ENCODE data around the gene NBAS.
"Not testable (repeated sequence)": the region's sequence is repeated elsewhere in the genome, so short reads cannot be mapped to it uniquely, and the experiment has no call there.

The NBAS gene

GRCh38 chr2:15355386-15355785 is 205.7 kb downstream of the NBAS start:
- DNase-seq: no peak

DNA sequence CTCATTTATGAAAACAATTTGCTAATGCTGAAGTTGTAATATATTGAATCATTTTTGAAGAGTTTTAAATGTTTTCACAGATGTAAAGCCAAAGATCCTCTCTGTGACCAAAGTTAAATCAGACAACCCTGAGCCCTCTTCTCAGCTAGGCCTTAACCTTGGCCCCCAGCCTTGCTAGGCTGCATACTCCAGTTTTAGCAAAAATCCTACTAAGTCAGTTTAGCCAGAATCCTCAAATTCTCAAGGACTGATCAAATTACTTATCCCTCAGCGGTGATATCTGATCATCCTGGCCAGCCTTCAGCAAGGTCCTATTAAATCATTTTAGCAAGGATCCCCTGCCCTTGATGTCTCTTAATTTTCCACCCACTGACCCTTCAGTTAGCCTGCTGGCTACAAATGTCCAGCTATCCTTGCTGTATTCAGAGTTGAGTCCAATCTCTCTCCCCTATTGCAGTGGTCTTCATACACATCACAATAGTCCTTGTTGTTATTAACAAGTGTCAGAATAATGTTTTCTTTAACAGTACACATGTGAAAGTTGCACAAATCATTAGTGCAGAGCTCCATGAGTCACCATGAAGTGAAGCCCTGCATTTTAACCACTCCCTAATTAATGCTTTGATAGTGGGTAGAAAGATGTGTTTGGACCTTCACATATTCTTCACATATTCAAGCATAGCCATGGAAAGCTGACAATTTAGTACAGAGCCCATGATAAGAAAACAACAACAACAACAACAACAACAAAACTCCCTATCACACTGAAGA is 206.4 kb downstream of the NBAS start:
- no peak for DNase-seq

GRCh38 chr2:15352363-15352762 is 208.8 kb downstream of the NBAS start:
- DNase-seq: no peak

DNA sequence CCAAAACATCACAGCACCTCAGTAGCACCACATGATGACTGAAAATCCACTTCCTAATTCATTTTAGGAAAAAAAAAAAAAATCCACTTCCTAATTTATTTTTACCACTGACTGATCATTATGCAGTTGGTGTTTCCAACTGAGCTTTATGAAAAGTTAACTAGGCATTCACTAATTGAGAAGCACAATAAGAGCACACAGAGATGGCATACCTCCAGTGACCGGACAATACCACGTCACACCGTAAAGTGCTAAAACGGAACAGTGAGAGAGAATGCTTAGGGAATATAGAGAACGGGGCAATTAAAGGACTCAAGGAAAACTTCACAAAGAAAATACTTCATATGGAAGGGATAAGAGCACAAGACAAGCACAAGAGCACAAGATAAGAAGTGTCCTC is 212.5 kb downstream of the NBAS start:
- no peak for DNase-seq

DNA sequence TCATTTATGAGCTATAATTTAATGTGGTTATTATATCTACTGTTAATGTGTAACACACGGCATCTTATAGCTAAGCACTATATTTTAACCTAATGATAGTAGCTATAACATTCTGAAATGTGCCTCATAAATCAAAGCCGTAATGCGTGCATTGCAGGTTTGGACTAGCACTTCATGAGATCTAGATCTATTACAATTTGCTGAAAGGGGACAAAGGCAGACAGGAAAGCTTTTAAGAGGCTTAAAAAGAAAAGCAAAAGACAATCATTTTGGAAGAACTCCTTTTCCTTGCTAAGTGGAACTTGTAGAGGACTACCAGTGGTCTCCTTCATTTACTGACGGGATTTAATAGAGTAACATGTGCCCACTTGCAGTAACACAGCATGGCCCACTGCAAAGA is 213.1 kb downstream of the NBAS start:
- DNase-seq: no peak

DNA sequence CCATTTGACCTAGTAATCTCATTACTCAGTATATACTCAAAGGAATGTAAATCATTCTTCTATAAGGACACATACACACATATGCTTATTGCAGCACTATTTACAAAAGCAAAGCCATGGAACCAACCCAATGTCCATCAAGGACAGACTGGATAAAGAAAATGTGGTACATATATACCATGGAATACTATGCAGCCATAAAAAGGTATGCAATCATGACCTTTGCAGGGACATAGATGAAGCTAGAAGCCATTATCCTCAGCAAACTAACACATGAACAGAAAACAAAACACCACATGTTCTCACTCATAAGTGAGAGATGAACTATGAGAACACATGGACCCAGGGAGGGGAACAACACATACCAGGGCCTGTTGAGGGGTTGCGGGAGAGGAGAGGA is 214.5 kb downstream of the NBAS start:
- DNase-seq: no peak

DNA sequence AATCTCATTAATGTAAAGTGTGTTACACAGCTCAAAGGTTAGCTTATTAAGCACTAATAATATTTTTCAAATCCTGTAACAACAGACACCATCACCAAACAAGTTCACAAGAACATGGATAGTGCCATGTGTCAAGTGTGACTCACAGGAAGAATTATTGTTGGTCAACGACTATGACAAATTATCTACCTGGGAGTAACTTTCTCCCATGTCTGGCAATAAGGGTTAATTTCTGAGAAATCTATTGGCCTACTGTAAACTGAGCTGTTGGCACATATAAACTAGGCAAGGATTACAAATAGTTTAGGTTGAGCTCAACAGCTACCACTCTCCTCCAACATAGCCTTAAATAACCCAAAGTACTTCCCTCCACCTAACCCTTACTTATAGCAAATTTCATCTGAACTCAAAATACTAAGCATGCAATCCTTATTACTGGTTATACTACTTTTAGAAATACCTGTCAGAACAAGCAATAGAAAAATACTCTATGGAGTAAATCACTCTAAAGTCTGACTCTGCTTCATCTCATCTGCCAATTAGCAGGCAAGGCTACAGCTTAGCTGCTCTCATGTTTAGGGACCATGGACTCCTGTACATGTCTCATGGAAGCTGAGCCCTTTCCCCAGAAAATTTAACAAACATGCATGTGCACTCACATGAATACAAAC is 223.0 kb downstream of the NBAS start:
- DNase-seq: no peak

- DNase-seq: no peak
Measured at GRCh38 chr2:15334644-15335326, 226.3 kb downstream of the NBAS start.

DNA sequence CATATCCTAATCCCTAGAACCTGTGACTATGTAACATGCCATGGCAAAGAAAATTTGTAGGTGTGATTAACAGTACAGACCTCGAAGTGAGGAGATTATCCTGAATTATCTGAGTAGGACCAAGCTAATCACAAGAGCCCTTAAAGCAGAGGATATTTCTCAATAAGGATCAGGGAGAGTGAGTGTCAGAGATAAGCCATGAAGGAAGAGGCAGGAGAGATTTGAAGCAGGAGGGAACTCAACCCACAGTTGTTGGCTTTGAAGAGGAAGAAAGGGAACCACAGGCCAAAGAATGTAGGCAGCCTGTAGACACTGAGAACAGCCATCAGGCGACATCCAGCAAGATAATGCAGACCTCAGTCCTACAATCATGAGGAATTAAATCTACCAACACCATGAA is 229.3 kb downstream of the NBAS start:
- DNase-seq: no peak

GRCh38 chr2:15325296-15325695 is 235.8 kb downstream of the NBAS start:
- no peak for DNase-seq

GRCh38 chr2:15323227-15323626 is 237.9 kb downstream of the NBAS start:
- no peak for DNase-seq

- DNase-seq: not testable (repeated sequence)
Measured at GRCh38 chr2:15321481-15321880, 239.7 kb downstream of the NBAS start.

- no peak for DNase-seq
Measured at GRCh38 chr2:15316370-15316814, 244.7 kb downstream of the NBAS start.

- DNase-seq: no peak
Measured at GRCh38 chr2:15315411-15315810, 245.7 kb downstream of the NBAS start.

GRCh38 chr2:15313657-15314056 is 247.5 kb downstream of the NBAS start:
- no peak for DNase-seq

- DNase-seq: no peak
Measured at GRCh38 chr2:15311926-15312325, 249.2 kb downstream of the NBAS start.

- DNase-seq: peak; percentile 28
Measured at GRCh38 chr2:15311201-15311907, 249.8 kb downstream of the NBAS start.

- no peak for DNase-seq
Measured at GRCh38 chr2:15307526-15307925, 253.6 kb downstream of the NBAS start.

GRCh38 chr2:15306706-15307105 is 254.4 kb downstream of the NBAS start:
- no peak for DNase-seq

DNA sequence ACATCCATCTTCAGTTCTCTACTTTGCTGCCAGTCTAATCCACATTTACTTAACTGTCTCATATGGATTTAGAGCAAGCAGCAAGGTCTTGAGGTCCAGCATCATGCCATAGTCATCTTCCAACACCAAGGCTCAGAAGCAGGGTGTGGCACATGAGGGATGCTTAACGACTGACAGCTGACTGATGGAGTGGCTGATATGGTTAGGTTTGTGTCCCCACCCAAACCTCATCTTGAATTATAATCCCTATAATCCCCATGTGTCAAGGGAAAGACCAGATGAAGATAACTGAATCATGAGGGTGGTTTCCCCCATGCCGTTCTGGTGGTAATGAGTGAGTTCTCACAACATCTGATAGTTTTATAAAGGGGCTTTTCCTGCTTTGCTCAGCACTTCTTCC is 257.3 kb downstream of the NBAS start:
- no peak for DNase-seq

DNA sequence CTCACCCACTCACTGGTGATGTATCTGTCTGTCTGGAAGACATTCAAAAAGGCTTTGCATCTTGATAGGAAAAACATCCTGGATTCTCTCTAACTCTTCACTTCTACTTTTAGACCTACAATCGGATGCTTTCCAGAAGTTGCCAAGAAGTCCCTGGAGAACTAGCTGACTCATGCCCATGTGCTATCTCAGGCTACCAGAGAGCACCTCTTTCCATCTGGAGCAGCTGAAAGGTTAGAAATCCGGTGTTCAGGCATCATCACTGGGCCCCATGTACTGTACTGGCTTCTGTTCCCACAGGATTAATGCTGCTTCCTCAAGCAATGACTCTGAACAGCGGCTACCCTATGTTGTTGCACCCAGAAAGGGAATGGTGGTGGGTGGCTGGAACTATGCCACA is 259.0 kb downstream of the NBAS start:
- no peak for DNase-seq

- DNase-seq: peak; percentile 61
Measured at GRCh38 chr2:15300624-15301573, 260.2 kb downstream of the NBAS start.

Data from GDM1 (cell line).